ENCODE measurements around the gene SEMA3B.

GRCh38 chr3:50279255-50280016, 10.5 kb downstream of the SEMA3B start:
- TF ChIP-seq CTCF (IDR thresholded peaks at IDR 0.05) (no peak), POLR2A (IDR thresholded peaks at IDR 0.05) (no peak)
